HepG2 (cell line): ENCODE measurements around the gene BCAS3. TPM values are rescaled to one million over a fixed set of nuclear protein-coding genes. Genes with fewer than 3 reads are reported as not detected.

Experiments used
- BORCS8-MEF2B ChIP-seq: sonication (generic); formaldehyde crosslinking; IDR thresholded peaks from 2 replicates; pipeline ENCODE4 v1.8.0; 2022; ENCODE audit warnings: mild to moderate bottlenecking, missing genetic modification reagents
- GATAD2A ChIP-seq: IDR thresholded peaks from 2 replicates; pipeline ENCODE4 v1.6.1; 2016
- KDM1A ChIP-seq: IDR thresholded peaks from 2 replicates; pipeline ENCODE4 v1.6.1; 2016; ENCODE audit warnings: missing compliant biosample characterization
- MTF2 ChIP-seq: sonication (generic); formaldehyde crosslinking; IDR thresholded peaks from 2 replicates; pipeline ENCODE4 v1.5.0; 2020; ENCODE audit warnings: missing genetic modification reagents, borderline replicate concordance
- MXD1 ChIP-seq: sonication (generic); formaldehyde crosslinking; IDR thresholded peaks from 2 replicates; pipeline ENCODE4 v1.4.0; 2020; ENCODE audit warnings: mild to moderate bottlenecking, missing genetic modification reagents
- NAIF1 ChIP-seq: sonication (generic); formaldehyde crosslinking; IDR thresholded peaks from 2 replicates; pipeline ENCODE4 v1.5.0; 2020; ENCODE audit warnings: mild to moderate bottlenecking, missing genetic modification reagents, borderline replicate concordance
- NCOA2 ChIP-seq: sonication (generic); formaldehyde crosslinking; IDR thresholded peaks from 2 replicates; pipeline ENCODE4 v1.8.0; 2022; ENCODE audit warnings: inconsistent platforms
- NR2F6 ChIP-seq, 2 experiments: IDR thresholded peaks; 2 replicates each; pipeline ENCODE4 v1.6.1; 2016; ENCODE audit warnings: antibody characterized with exemption in 1 of 2, mild to moderate bottlenecking in 1 of 2
- RARG ChIP-seq: sonication (generic); formaldehyde crosslinking; IDR thresholded peaks from 2 replicates; pipeline ENCODE4 v1.4.0; 2020; ENCODE audit warnings: low read depth, mild to moderate bottlenecking, missing genetic modification reagents
- SOX6 ChIP-seq, 2 experiments: fragments of 450-650 bp in 1 of 2; sonication (generic) in 1 of 2; formaldehyde crosslinking in 1 of 2; IDR thresholded peaks; 2 replicates each; pipeline versions ENCODE4 v1.4.0 to v1.6.1; 2017 to 2020; ENCODE audit warnings: antibody characterized with exemption in 1 of 2, mild to moderate bottlenecking in 1 of 2, missing genetic modification reagents in 1 of 2
- U2AF1 ChIP-seq: fragments of 200-400 bp; formaldehyde crosslinking; optimal IDR thresholded peaks from 2 replicates; pipeline ENCODE3; 2017; ENCODE audit warnings: mild to moderate bottlenecking, low read depth, low read length
- ZBTB7A ChIP-seq: sonication (generic); formaldehyde crosslinking; IDR thresholded peaks from 2 replicates; pipeline ENCODE4 v1.8.0; 2022; ENCODE audit warnings: mild to moderate bottlenecking, missing genetic modification reagents
- ZFP90 ChIP-seq: sonication (generic); formaldehyde crosslinking; IDR thresholded peaks from 2 replicates; pipeline ENCODE4 v1.8.0; 2022; ENCODE audit warnings: missing genetic modification reagents, mild to moderate bottlenecking, inconsistent platforms, borderline replicate concordance
- ZFP91 ChIP-seq: sonication (generic); formaldehyde crosslinking; IDR thresholded peaks from 2 replicates; pipeline ENCODE4 v1.9.0; 2022; ENCODE audit warnings: missing genetic modification reagents, mild to moderate bottlenecking, borderline replicate concordance
- ZGPAT ChIP-seq: IDR thresholded peaks from 2 replicates; pipeline ENCODE4 v1.6.1; 2016; ENCODE audit warnings: mild to moderate bottlenecking
- ZNF644 ChIP-seq: IDR thresholded peaks from 2 replicates; pipeline ENCODE4 v1.6.1; 2016; ENCODE audit warnings: low read depth
- ZNF687 ChIP-seq: sonication (generic); formaldehyde crosslinking; IDR thresholded peaks from 2 replicates; pipeline ENCODE4 v1.5.1; 2020; ENCODE audit warnings: mild to moderate bottlenecking, missing genetic modification reagents, moderate library complexity
- ZNF713 ChIP-seq: sonication (generic); formaldehyde crosslinking; IDR thresholded peaks from 2 replicates; pipeline ENCODE4 v1.4.0; 2020; ENCODE audit warnings: mild to moderate bottlenecking, missing genetic modification reagents
- ZNF75D ChIP-seq: sonication (generic); formaldehyde crosslinking; IDR thresholded peaks from 2 replicates; pipeline ENCODE4 v1.8.1; 2023; ENCODE audit warnings: missing genetic modification reagents, mild to moderate bottlenecking, borderline replicate concordance
- ZNF879 ChIP-seq: sonication (generic); formaldehyde crosslinking; IDR thresholded peaks from 2 replicates; pipeline ENCODE4 v1.8.1; 2023; ENCODE audit warnings: missing genetic modification reagents
- polyA plus RNA-seq, 8 experiments: library from polyadenylated mRNA; depleted of rRNA in 3 of 8; stranded (reverse) in 7 of 8; unstranded in 1 of 8; fragments of >200 nt; fragmentation: Illumina TruSeq in 4 of 8; extraction: Trizol in 4 of 8; gene quantifications; 2 replicates each; pipeline versions ENCODE4 v1.2.1 to v1.2.3, GENCODE V29; 2011 to 2016; ENCODE audit warnings: low read depth in 4 of 8, missing spikeins in 1 of 8, mixed read lengths in 1 of 8; ENCODE audit not compliant: insufficient read depth in 1 of 8
- total RNA-seq, 5 experiments: library from RNA; depleted of rRNA; stranded (reverse); fragments of >200 nt; fragmentation: Illumina TruSeq; extraction: Trizol; gene quantifications; 2 replicates each; pipeline ENCODE4 v1.2.3, GENCODE V29; 2016; ENCODE audit warnings: low read depth in 1 of 5

BCAS3 gene
- total and polyA plus RNA-seq, 2 of the 13 experiments (the other 11 are each of a cell fraction or from before 2014, with no cell fraction given) = 10.7 to 11.2 TPM

GRCh38 chr17:61412860-61413660 is 735.4 kb downstream of the BCAS3 start (continued):
- 0 out of 2 replicates have a peak, but pooled peaks have one; percentile 56 for TF ChIP-seq ZFP90 (CRISPR knock-in tag)
- peak; percentile 79 for TF ChIP-seq ZNF687 (CRISPR knock-in tag)
- 0 out of 2 replicates have a peak, but pooled peaks have one; percentile 64 for TF ChIP-seq ZNF879
- peak; percentile 18 for TF ChIP-seq ZGPAT
- TF ChIP-seq NAIF1 = peak; percentile 42; the same call in 1 of the 2 replicates
- no peak for TF ChIP-seq ZNF713 (CRISPR knock-in tag)
- TF ChIP-seq ZFP91 (CRISPR knock-in tag) = 0 out of 2 replicates have a peak, but pooled peaks have one; percentile 51
- TF ChIP-seq GATAD2A (CRISPR knock-in tag) = peak; percentile 20; the same call in 1 of the 2 replicates
- 0 out of 2 replicates have a peak, but pooled peaks have one; percentile 7 for TF ChIP-seq ZBTB7A (CRISPR knock-in tag)
- no peak for TF ChIP-seq SOX6 (IDR thresholded peaks at IDR 0.05)
- 0 out of 2 replicates have a peak, but pooled peaks have one; percentile 9 for TF ChIP-seq SOX6 (CRISPR knock-in tag; IDR thresholded peaks at IDR 0.05)
- peak; percentile 25 for TF ChIP-seq NCOA2 (CRISPR knock-in tag)
- TF ChIP-seq ZNF75D (CRISPR knock-in tag) = peak; percentile 81; the same call in 1 of the 2 replicates
- TF ChIP-seq ZNF644 = peak; percentile 11; the same call in 1 of the 2 replicates
- peak; percentile 78 for TF ChIP-seq NR2F6 (IDR thresholded peaks at IDR 0.05)
- TF ChIP-seq NR2F6 (CRISPR knock-in tag; IDR thresholded peaks at IDR 0.05) = 0 out of 2 replicates have a peak, but pooled peaks have one; percentile 4
- TF ChIP-seq RARG (CRISPR knock-in tag) = 0 out of 2 replicates have a peak, but pooled peaks have one; percentile 33
- no peak for TF ChIP-seq MTF2 (CRISPR knock-in tag)
- TF ChIP-seq BORCS8-MEF2B (CRISPR knock-in tag) = peak; percentile 65
- no peak for TF ChIP-seq U2AF1
- TF ChIP-seq MXD1 (CRISPR knock-in tag) = peak; percentile 71
- TF ChIP-seq KDM1A = peak; percentile 9; the same call in 1 of the 2 replicates
